ENCODE data around the gene ZSWIM2.

ZSWIM2 gene

DNA sequence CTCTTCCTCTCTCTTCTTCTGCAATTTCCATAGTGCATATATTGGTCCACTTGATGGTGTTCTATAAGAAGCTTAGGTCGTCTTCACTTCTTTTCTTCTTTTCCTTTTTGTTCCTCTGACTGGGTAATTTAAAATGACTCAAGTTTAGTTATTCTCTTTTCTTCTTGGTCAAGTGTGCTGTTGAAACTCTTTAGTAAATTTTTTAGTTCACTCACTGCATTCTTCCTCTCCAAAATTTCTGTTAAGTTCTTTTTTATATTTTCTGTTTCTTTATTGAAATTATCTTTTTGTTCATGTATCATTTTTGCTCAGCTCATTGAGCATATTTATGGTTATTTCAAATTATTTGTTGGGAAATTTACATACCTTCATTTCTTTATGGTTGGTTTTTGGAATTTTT is 32.7 kb upstream of the ZSWIM2 start:
- no peak overlapping the region for H3K4me2 ChIP-seq (ENCODE audit: low read length)
- no peak overlapping the region for H3K9ac ChIP-seq (ENCODE audit: low read depth, low read length)
- peaks cover 6% of the 10 kb centered on the region for H3K4me1 ChIP-seq (ENCODE audit: control insufficient read depth, insufficient read depth, low read length)
- no peaks in the 10 kb centered on the region for H3K27me3 ChIP-seq (ENCODE audit: control insufficient read depth, insufficient read depth, low read length)
- no peaks in the 10 kb centered on the region for H3K36me3 ChIP-seq (ENCODE audit: insufficient read depth, low read length)
- H3K4me3 ChIP-seq (ENCODE audit: low read length) = no peak overlapping the region
- H3K9me3 ChIP-seq (replicated peaks; ENCODE audit: low read length) = peaks cover 4% of the 10 kb centered on the region

DNA sequence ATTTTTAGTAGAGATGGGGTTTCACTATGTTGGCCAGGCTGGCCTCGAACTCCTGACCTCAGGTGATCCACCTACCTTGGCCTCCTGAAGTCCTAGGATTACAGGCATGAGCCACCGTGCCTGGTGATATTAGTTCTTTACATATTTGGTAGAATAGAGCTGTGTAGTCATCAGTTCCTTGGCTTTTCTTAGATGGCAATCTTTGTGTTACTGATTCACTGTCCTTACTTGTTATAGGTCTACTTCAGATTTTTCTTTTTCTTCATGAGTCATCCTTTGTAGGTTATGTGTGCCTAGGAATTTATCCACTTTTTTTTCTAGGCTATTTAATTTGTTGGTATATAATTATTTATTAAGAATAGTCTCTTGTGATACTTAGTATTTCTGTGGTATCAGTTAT is 30.3 kb upstream of the ZSWIM2 start:
- Histone ChIP-seq H3K4me2 (ENCODE audit: low read length) (no peak overlapping the region), H3K27me3 (ENCODE audit: control insufficient read depth, insufficient read depth, low read length) (no peaks in the 10 kb centered on the region), H3K4me3 (ENCODE audit: low read length) (no peak overlapping the region), H3K9ac (ENCODE audit: low read depth, low read length) (no peak overlapping the region), H3K9me3 (replicated peaks; ENCODE audit: low read length) (peaks cover 4% of the 10 kb centered on the region), H3K36me3 (ENCODE audit: insufficient read depth, low read length) (no peaks in the 10 kb centered on the region), H3K4me1 (ENCODE audit: control insufficient read depth, insufficient read depth, low read length) (no peaks in the 10 kb centered on the region)

DNA sequence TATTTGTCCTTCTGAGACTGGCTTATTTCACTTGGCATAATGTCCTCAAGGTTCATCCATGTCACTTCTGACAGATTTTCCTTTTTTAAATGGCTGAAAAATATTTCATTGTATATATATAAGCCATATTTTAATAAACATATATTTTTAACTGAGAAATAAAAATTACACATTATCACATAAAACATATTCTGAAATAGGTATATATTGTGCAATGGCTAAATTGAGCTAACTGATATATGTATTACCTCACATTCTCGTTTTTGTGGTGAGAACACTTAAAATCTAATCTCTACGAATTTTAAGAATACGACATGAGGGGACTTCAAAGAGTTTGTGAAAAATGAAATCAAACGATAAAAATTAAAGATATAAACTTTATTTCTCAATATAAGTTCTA is 25.7 kb upstream of the ZSWIM2 start:
- no peaks in the 10 kb centered on the region for H3K9me3 ChIP-seq (replicated peaks; ENCODE audit: low read length)
- no peak overlapping the region for H3K4me2 ChIP-seq (ENCODE audit: low read length)
- H3K9ac ChIP-seq (ENCODE audit: low read depth, low read length) = no peak overlapping the region
- H3K4me3 ChIP-seq (ENCODE audit: low read length) = no peak overlapping the region
- no peaks in the 10 kb centered on the region for H3K4me1 ChIP-seq (ENCODE audit: control insufficient read depth, insufficient read depth, low read length)
- H3K36me3 ChIP-seq (ENCODE audit: insufficient read depth, low read length) = no peaks in the 10 kb centered on the region
- no peaks in the 10 kb centered on the region for H3K27me3 ChIP-seq (ENCODE audit: control insufficient read depth, insufficient read depth, low read length)

DNA sequence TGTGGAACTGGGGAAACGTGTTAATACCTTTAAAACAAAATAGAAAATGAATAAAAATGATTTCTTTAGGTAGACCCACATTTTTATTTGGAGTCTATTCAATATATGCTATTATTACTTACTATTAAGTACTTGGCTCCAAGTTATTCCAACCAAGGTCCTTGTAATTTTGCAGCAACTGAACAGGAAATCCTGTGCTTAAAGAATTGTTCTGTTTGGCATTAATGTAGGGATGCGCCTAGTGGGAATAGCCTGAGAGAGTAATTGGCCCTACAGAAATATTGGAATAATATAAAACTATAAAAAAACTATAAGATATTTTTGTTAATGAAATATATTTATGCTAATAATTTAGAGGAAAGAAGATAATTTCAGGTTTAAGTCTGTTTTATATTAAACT is 22.9 kb upstream of the ZSWIM2 start:
- Histone ChIP-seq H3K36me3 (ENCODE audit: insufficient read depth, low read length) (no peaks in the 10 kb centered on the region), H3K4me1 (ENCODE audit: control insufficient read depth, insufficient read depth, low read length) (no peaks in the 10 kb centered on the region), H3K9me3 (replicated peaks; ENCODE audit: low read length) (no peaks in the 10 kb centered on the region), H3K4me3 (ENCODE audit: low read length) (no peak overlapping the region), H3K27me3 (ENCODE audit: control insufficient read depth, insufficient read depth, low read length) (no peaks in the 10 kb centered on the region), H3K4me2 (ENCODE audit: low read length) (no peak overlapping the region), H3K9ac (ENCODE audit: low read depth, low read length) (no peak overlapping the region)

DNA sequence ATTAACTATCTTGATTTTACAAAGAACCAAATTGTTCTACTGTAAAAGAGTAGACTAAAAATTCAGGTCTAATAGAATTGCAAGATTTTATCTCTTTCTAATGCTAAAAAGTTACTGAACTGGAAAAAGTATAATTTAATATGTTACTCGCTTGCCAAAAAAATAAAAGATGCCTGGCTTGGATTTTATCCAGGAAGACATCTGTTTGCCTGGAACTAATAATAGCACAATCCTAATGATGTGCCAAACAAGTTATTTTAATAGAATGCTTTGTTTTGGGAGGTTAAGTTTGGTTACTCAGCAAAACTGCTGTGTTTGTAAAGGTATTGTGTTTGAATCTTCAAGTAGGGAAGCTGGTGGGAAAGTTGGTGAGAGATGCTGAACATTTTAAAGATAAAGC is 19.4 kb upstream of the ZSWIM2 start:
- Histone ChIP-seq H3K36me3 (ENCODE audit: insufficient read depth, low read length) (no peaks in the 10 kb centered on the region), H3K9me3 (replicated peaks; ENCODE audit: low read length) (no peaks in the 10 kb centered on the region), H3K4me3 (ENCODE audit: low read length) (no peak overlapping the region), H3K27me3 (ENCODE audit: control insufficient read depth, insufficient read depth, low read length) (no peaks in the 10 kb centered on the region), H3K4me1 (ENCODE audit: control insufficient read depth, insufficient read depth, low read length) (no peaks in the 10 kb centered on the region), H3K4me2 (ENCODE audit: low read length) (no peak overlapping the region), H3K9ac (ENCODE audit: low read depth, low read length) (no peak overlapping the region)

DNA sequence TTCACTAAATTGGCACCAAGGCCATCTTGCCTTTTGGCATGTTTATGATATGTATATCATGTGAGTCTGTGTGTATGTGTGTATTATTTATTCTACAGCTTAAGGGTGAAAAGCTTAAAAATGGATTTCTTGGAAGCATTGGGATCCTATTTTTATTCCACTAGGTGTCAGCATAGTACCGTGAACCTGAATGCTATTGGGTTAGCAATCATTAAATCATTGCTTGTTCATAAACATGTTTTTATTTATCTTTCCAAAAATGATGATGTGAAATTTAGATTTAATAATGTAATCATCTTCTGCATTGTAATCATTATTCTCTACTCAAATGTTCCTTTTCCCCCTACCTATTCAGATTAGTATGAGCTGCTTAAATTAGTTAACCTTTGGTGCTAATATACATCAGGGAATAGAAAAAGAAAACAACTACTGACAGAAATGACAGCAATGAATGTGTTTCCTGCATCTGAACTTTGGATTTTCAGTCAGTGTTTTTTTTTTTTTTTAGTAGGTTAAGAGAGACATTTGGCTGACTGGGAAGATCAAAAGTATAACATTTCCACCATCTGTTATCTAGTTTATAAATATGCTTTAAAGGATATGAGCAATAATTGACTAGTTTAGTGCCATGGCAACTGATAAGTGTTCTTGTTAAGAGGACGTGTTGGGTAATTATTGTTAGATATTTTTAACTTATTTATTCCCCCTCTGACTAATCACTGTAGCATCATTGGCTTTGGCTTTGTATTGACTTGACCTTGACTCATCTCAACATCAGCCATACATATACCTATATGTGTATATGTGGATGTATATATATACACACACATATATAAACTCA is 14.1 kb upstream of the ZSWIM2 start:
- H3K4me3 ChIP-seq (ENCODE audit: low read length) = no peak overlapping the region
- no peaks in the 10 kb centered on the region for H3K4me1 ChIP-seq (ENCODE audit: control insufficient read depth, insufficient read depth, low read length)
- H3K36me3 ChIP-seq (ENCODE audit: insufficient read depth, low read length) = no peaks in the 10 kb centered on the region
- no peaks in the 10 kb centered on the region for H3K9me3 ChIP-seq (replicated peaks; ENCODE audit: low read length)
- H3K4me2 ChIP-seq (ENCODE audit: low read length) = no peak overlapping the region
- H3K9ac ChIP-seq (ENCODE audit: low read depth, low read length) = no peak overlapping the region
- no peaks in the 10 kb centered on the region for H3K27me3 ChIP-seq (ENCODE audit: control insufficient read depth, insufficient read depth, low read length)

DNA sequence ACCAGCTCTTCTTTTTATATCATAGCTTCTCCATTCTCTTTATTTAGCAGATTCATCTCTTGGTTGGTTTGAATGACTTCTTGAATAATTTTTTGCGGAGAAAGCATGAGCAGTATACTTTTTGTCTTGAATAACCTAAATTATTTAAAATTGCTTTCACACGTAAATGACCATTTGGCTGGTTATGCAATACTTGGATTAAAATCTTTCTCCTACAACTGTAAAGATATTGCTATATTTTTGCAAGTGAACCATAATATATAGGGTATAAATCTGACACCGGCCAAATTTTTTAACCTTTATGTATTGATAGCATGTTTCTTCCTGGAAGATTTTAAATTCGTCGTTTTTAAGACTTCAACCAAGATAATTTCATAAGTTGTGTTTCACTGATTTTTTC is 6.2 kb upstream of the ZSWIM2 start:
- Histone ChIP-seq H3K9ac (ENCODE audit: low read depth, low read length) (no peak overlapping the region), H3K4me3 (ENCODE audit: low read length) (no peak overlapping the region), H3K27me3 (ENCODE audit: control insufficient read depth, insufficient read depth, low read length) (no peaks in the 10 kb centered on the region), H3K9me3 (replicated peaks; ENCODE audit: low read length) (no peaks in the 10 kb centered on the region), H3K36me3 (ENCODE audit: insufficient read depth, low read length) (no peaks in the 10 kb centered on the region), H3K4me1 (ENCODE audit: control insufficient read depth, insufficient read depth, low read length) (peaks cover 3% of the 10 kb centered on the region), H3K4me2 (ENCODE audit: low read length) (no peak overlapping the region)

DNA sequence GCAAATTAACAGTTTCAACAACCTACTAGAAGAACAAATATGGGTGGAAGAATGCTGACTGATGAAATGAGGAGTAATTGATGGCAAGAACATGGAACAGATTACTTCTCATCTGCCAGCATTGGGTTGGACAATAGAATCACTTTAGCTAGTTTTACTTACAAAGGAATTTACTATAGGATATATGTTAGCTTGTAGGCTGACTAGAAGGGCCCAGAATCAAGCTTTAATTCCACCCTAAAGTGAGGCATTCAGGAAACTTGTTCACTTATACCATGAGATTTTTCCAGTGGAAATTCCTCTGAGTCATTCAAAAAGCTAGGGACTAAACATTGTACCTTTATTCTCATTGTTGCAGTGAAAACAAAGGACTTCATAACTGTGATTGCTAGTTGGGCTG is 5.0 kb upstream of the ZSWIM2 start:
- H3K4me2 ChIP-seq (ENCODE audit: low read length) = no peak overlapping the region
- H3K9ac ChIP-seq (ENCODE audit: low read depth, low read length) = no peak overlapping the region
- H3K4me3 ChIP-seq (ENCODE audit: low read length) = no peak overlapping the region
- H3K36me3 ChIP-seq (ENCODE audit: insufficient read depth, low read length) = no peaks in the 10 kb centered on the region
- H3K27me3 ChIP-seq (ENCODE audit: control insufficient read depth, insufficient read depth, low read length) = no peaks in the 10 kb centered on the region
- peaks cover 5% of the 10 kb centered on the region for H3K4me1 ChIP-seq (ENCODE audit: control insufficient read depth, insufficient read depth, low read length)
- H3K9me3 ChIP-seq (replicated peaks; ENCODE audit: low read length) = no peaks in the 10 kb centered on the region

DNA sequence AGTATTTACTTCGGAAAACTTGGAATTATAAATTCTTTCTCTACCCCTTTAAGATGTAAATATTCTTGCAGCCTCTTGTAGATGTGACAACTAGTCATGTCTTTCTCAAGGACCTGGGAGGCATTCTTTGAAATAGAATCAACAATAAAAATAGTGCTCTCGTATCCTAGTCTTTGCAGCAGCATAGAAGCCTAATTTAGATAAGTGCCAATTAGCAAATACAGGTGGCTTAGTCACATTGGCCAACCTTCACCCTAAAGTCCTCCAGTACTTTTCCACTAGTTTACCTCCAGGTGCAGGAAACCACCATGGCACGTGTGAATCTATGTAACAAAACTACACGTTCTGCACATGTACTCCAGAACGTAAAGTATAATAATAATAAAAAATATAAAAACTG is 3.5 kb upstream of the ZSWIM2 start:
- Histone ChIP-seq H3K9ac (ENCODE audit: low read depth, low read length) (no peak overlapping the region), H3K4me2 (ENCODE audit: low read length) (no peak overlapping the region), H3K4me3 (ENCODE audit: low read length) (no peak overlapping the region), H3K4me1 (ENCODE audit: control insufficient read depth, insufficient read depth, low read length) (peaks cover 10% of the 10 kb centered on the region), H3K9me3 (replicated peaks; ENCODE audit: low read length) (no peaks in the 10 kb centered on the region), H3K27me3 (ENCODE audit: control insufficient read depth, insufficient read depth, low read length) (no peaks in the 10 kb centered on the region), H3K36me3 (ENCODE audit: insufficient read depth, low read length) (no peaks in the 10 kb centered on the region)

DNA sequence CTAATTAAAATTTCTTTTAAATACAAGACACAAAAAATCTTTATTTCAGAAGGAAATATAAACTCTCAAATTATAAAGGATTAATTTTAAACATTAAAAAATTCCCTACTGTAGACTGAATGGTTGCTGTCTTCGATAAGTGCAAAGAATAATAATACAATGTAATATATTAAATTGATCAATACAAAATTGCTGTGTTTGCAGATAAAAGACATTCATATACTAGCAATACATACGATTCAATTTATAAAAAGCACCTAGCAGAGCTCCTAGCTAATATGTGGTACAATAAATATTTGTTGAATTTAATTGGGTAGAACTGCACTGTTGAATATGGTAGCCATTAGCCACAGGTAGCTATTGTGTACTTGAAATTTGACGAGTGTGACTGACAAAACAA is 6.6 kb downstream of the ZSWIM2 start:
- H3K9ac ChIP-seq (ENCODE audit: low read depth, low read length) = no peak overlapping the region

DNA sequence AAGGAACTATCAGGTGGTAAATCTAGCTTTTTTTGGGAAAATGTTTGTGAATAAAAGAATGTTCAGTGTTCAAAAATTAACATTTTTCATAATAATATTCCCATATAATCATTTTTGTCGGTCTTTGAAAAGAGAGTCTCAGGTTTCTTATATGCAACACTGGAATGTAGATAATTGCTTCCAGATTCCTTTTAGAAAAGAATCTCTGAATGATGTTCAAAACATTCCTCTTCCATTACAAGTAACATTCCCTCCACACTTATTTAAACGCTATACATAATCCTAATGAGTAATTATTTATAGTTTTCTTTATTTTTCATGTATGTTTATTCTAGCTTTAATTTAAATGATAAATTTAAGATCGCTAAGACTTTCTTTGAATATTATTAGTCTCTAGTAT is 7.0 kb downstream of the ZSWIM2 start:
- Histone ChIP-seq H3K4me1 (ENCODE audit: control insufficient read depth, insufficient read depth, low read length) (peaks cover 25% of the 10 kb centered on the region), H3K36me3 (ENCODE audit: insufficient read depth, low read length) (no peaks in the 10 kb centered on the region), H3K4me3 (ENCODE audit: low read length) (no peak overlapping the region)

More for the DNA sequence above, 6.6 kb downstream of the ZSWIM2 start:
- Histone ChIP-seq H3K36me3 (ENCODE audit: insufficient read depth, low read length) (no peaks in the 10 kb centered on the region), H3K4me2 (ENCODE audit: low read length) (peak overlapping the region; percentile 26), H3K4me3 (ENCODE audit: low read length) (no peak overlapping the region), H3K4me1 (ENCODE audit: control insufficient read depth, insufficient read depth, low read length) (peaks cover 25% of the 10 kb centered on the region), H3K27me3 (ENCODE audit: control insufficient read depth, insufficient read depth, low read length) (no peaks in the 10 kb centered on the region), H3K9me3 (replicated peaks; ENCODE audit: low read length) (no peaks in the 10 kb centered on the region)

DNA sequence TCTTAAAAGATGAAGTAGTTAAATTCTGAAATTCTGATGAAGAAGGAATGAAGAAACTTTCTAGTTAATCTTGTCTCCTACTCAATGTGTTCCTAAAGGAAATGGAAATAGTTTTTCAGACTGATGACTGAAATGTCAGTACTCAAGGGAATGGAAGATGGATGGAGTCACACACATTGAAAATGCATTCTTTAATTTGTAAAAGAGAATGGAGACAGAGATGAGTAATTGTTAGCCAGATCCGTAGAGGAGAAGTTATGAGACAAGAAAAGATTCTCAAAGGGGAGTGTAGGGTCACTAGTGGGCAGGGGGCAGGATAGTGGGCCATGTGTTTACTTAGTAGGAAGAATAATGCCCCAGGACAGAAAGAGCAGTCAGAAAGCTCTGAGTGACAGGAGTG is 13.3 kb downstream of the ZSWIM2 start:
- H3K36me3 ChIP-seq (ENCODE audit: insufficient read depth, low read length) = no peaks in the 10 kb centered on the region
- no peak overlapping the region for H3K4me3 ChIP-seq (ENCODE audit: low read length)
- H3K9me3 ChIP-seq (replicated peaks; ENCODE audit: low read length) = no peaks in the 10 kb centered on the region
- no peaks in the 10 kb centered on the region for H3K27me3 ChIP-seq (ENCODE audit: control insufficient read depth, insufficient read depth, low read length)
- no peak overlapping the region for H3K9ac ChIP-seq (ENCODE audit: low read depth, low read length)
- H3K4me1 ChIP-seq (ENCODE audit: control insufficient read depth, insufficient read depth, low read length) = peaks cover 5% of the 10 kb centered on the region
- no peak overlapping the region for H3K4me2 ChIP-seq (ENCODE audit: low read length)

More for the DNA sequence above, 7.0 kb downstream of the ZSWIM2 start:
- Histone ChIP-seq H3K27me3 (ENCODE audit: control insufficient read depth, insufficient read depth, low read length) (no peaks in the 10 kb centered on the region), H3K9ac (ENCODE audit: low read depth, low read length) (peak overlapping the region; percentile 68), H3K9me3 (replicated peaks; ENCODE audit: low read length) (no peaks in the 10 kb centered on the region), H3K4me2 (ENCODE audit: low read length) (peak overlapping the region; percentile 46)

Data from skeletal muscle satellite cell (primary cell).